Activated CD4-positive, alpha-beta T cell treated with anti-CD3 and anti-CD28 coated beads, Interleukin-2, amount 10 ng/mL, durations not matched to agents 24 days and 14 days (primary cell): Measurements from ENCODE around the gene ABCC12. TPM values are rescaled to one million over a fixed set of nuclear protein-coding genes. Genes with fewer than 3 reads are reported as not detected.
"Not testable (repeated sequence)": the region's sequence is repeated elsewhere in the genome, so short reads cannot be mapped to it uniquely, and the experiment has no call there.

Source experiments
- DNase-seq: peaks from one replicate; pipeline ENCODE4 v3.0.0; 2022
- H3K27ac Mint-ChIP-seq: one replicate; pipeline ENCODE4 v1.8.0; 2022; ENCODE audit warnings: mild to moderate bottlenecking, mixed read lengths
- H3K27me3 Mint-ChIP-seq: one replicate; pipeline ENCODE4 v1.8.0; 2022; ENCODE audit warnings: mixed read lengths
- H3K36me3 Mint-ChIP-seq: one replicate; pipeline ENCODE4 v1.8.0; 2022; ENCODE audit warnings: low read depth, mild to moderate bottlenecking, mixed read lengths
- H3K4me1 Mint-ChIP-seq: one replicate; pipeline ENCODE4 v1.8.0; 2021; ENCODE audit warnings: mixed read lengths
- H3K4me3 Mint-ChIP-seq: one replicate; pipeline ENCODE4 v1.8.0; 2022; ENCODE audit warnings: mild to moderate bottlenecking, moderate library complexity, mixed read lengths
- H3K9me3 Mint-ChIP-seq: one replicate; pipeline ENCODE4 v1.8.0; 2021; ENCODE audit warnings: mixed read lengths
- intact Hi-C: fragments of 100-400 bp; cut with micrococcal nuclease; formaldehyde crosslinking; loops from one replicate; pipeline ENCODE4 v1.15.1; 2023
- total RNA-seq: library from RNA; stranded (reverse); gene quantifications from 2 replicates; pipeline ENCODE4 v1.2.3, GENCODE V29; 2022

Gene ABCC12
- not detected in 2 replicates for total RNA-seq

DNA sequence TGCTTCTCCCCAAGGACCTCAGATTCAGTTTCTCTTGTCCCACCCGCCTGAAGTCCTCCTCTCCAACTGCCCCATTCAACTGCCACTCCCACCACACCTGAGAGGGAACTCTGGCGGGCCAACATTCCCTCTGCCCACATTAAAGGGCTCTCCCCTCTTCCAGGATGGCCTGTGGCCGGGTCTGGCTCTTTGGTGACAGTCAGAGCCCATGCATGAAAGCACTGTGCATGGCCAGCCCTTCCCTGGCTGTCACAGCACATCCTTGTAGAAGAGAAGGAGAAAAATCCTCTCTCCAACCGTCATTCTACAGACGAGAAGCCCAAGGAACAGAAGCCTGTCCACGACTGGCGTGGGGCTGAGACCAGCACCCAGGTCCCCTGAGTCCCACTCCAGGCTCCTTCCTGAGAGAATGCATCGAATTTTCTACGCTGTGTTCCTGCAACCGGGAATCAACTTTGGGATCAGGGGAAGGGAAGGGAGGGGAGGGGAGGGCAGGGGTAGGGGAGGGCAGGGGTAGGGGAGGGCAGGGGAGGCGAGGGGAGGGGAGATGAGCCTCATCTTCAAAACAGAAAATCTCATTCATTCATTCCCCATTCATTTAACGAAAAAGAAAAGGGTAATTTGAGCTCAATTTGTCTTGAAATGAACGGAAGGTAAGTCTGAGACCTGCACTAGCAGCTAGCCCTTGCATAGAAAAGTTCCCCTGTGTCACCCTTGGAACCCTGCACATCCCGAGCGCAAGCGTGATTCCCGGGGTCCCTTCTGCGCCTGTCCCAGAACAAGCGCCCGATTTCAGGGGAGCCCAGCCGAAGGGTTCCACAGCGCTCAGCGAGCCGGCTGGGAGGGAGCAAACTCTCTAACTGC, at the start of gene ABCC12:
Gene ABCC12 (minus strand): TSS at position 68 of the 864 bp plus-strand sequence. CDS start 9,569 bp downstream, outside the sequence.
- H3K36me3 Mint-ChIP-seq, result peaks cover 2% of the 10 kb centered on the region

DNA sequence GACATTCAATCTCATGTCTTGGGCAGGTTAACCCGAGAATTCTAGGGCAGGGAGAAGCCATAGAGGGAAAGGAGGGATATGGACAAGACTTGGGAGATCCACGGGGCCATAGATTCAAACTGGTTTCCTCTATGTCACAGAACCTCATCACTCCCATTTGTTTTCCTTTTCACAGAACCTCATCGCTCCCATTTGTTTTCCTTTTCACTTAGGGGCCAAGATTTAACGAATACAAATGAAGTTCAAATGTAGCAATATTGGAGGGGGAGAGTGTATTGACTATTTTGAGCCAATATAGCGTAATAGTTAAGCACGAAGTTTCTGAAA, 49.0 kb upstream of the ABCC12 start:
- intact Hi-C loops, result no loop called here
- H3K36me3 Mint-ChIP-seq, result no peaks in the 10 kb centered on the region
- no peak for DNase-seq
- no peaks in the 10 kb centered on the region for H3K9me3 Mint-ChIP-seq
- no peaks in the 10 kb centered on the region for H3K4me1 Mint-ChIP-seq
- H3K27me3 Mint-ChIP-seq, result peaks cover 9% of the 10 kb centered on the region
- H3K27ac Mint-ChIP-seq, result no peak overlapping the region
- no peak overlapping the region for H3K4me3 Mint-ChIP-seq

More for the DNA sequence above, at the start of gene ABCC12:
- Mint-ChIP-seq H3K27ac (peak within 1 kb of the TSS; percentile 68), H3K4me3 (peak within 1 kb of the TSS; percentile 32), H3K9me3 (no peaks in the 10 kb centered on the region), H3K4me1 (peaks cover 31% of the 10 kb centered on the region), H3K27me3 (peaks cover 19% of the 10 kb centered on the region)
- no peak for DNase-seq
- intact Hi-C loops, result loop anchor here (2.0 to 5.0 kb wide), 5 partner anchors 54 to 1119 kb away; no protein-coding TSS in a partner anchor

DNA sequence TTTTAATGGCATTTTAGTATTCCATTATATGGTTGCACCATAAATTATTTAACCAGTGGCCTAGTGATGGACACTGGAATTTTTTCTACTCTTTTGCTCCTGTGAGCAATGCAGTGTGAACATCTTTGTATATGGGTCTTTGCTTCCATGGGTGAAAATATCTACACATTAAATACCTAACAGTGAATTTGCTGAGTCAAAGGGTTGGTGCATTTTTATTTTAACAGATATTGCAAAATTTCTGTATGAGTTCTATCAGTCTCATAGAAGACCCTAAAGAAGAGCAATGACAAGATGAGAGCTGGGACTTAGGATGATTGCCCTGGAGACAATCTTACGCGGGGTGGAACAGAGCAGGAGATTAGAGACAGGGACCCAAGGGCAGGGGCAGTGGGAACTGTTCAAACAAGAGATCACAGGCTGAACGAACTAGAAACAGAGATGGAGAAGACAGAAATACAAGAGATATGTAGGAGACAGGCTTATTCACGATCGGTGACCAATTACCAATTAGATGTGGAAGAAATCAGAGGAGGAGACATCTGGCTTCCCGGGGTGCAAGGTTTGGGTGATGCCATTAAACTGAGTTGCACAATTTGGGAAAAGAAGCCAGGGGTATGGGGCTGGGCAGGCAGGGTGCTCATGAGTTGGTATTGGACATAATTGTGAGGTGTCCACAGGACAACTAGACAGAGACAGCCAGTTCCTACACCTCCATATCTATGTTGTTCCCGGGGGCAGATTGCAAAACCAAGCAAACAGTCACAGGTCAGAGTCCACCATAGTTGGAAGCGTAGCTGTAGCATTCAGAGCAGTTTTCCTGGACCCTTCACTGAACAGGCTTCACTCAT, 48.4 kb upstream of the ABCC12 start:
- no peak for DNase-seq
- no peak overlapping the region for H3K4me3 Mint-ChIP-seq
- no peaks in the 10 kb centered on the region for H3K36me3 Mint-ChIP-seq
- peaks cover 9% of the 10 kb centered on the region for H3K27me3 Mint-ChIP-seq
- no peak overlapping the region for H3K27ac Mint-ChIP-seq
- H3K9me3 Mint-ChIP-seq, result no peaks in the 10 kb centered on the region
- no peaks in the 10 kb centered on the region for H3K4me1 Mint-ChIP-seq
- intact Hi-C loops, result no loop called here

DNA sequence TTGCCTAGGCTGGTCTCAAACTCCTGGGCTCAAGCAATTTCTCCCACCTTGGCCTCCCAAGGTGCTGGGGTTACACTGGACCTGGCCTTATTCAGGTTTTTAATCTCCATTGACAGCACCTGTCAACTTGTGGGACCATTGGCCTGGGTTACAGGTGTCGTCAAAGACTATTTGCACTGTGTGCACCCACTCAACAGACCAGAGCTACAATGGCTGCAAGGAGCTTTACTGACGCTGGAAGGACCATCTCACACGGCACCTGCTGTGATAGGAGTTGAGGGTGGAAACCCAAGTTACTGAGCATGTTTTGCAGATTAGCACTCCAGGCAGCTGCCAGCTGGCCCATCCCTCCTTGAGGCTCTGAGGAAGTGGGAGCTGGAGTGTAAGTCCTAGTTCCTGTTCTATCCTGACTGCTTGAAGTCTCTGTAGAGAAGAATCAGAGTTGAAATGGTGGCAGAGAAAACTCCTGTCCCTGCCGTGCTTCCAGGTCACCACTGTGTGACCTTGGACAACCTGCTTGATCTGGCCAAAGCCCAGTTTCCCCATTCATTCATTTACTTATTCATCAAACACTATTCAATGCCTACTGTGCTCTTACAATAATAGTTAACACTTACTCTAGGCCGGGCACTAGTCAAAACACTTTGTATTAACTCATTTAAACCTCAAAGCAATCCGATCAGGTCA, 45.9 kb upstream of the ABCC12 start:
- DNase-seq, result no peak
- Mint-ChIP-seq H3K36me3 (no peaks in the 10 kb centered on the region), H3K4me1 (no peaks in the 10 kb centered on the region), H3K4me3 (no peak overlapping the region), H3K27ac (no peak overlapping the region), H3K27me3 (peaks cover 2% of the 10 kb centered on the region), H3K9me3 (no peaks in the 10 kb centered on the region)
- intact Hi-C loops, result no loop called here

DNA sequence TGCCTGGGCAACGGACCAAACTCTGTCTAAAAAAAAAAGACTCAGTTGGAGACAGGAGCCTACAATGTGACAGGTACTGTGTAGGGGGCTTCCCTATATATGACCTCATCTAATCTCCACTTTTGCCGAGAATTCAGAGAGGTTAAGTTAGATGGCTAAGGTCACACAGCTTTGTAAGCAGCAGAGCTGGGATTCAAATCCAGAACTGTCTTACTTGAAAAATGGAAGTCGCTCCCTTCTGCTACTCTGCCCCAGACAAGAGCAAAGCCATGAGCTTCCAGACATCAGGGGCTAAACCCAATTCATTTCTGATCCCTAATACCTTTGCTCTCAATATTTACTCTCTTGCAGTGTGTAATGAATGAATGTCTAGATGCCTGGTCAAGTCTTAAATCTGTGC, 41.5 kb upstream of the ABCC12 start:
- no peaks in the 10 kb centered on the region for H3K36me3 Mint-ChIP-seq

DNA sequence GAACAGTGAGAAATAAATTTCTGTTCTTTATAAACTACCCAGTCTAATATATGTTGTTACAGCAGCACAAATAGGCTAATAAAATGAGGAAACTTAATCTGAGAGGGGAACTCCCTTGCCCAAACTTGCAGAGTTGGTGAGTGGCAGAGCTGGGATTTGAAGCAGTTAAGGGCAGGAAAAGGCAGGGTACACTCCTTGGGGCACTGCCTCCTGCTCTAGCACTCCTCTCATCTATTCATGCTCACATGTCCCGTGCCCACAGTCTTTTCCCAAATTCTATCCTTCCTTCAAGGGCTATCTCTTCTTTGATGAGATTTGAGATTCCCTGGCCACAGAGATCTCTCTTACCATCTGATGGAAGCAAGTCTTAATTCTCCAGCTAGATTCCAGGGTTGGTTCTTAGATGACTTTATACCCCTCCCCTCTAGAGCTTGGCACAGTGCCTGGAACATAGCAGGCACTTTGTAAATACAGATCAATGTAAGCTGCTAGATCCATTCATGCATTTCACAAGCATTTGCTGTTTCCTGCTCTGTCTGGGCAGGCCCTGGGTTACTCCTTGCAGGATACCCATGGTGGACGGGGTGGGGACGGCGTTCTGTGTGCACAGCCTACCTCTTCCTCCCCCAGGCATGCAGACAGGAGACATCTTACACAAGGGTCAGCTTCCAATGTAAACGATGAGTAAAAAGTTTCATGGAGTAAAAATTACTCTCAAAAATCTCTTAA, 39.2 kb upstream of the ABCC12 start:
- DNase-seq, result no peak
- H3K4me1 Mint-ChIP-seq, result peaks cover under 1% of the 10 kb centered on the region
- intact Hi-C loops, result no loop called here
- H3K4me3 Mint-ChIP-seq, result no peak overlapping the region
- no peaks in the 10 kb centered on the region for H3K36me3 Mint-ChIP-seq
- peaks cover 3% of the 10 kb centered on the region for H3K27me3 Mint-ChIP-seq
- no peak overlapping the region for H3K27ac Mint-ChIP-seq
- no peaks in the 10 kb centered on the region for H3K9me3 Mint-ChIP-seq

More for the DNA sequence above, 41.5 kb upstream of the ABCC12 start:
- intact Hi-C loops, result no loop called here
- Mint-ChIP-seq H3K4me1 (no peaks in the 10 kb centered on the region), H3K27ac (no peak overlapping the region), H3K27me3 (peaks cover 3% of the 10 kb centered on the region), H3K4me3 (no peak overlapping the region), H3K9me3 (no peaks in the 10 kb centered on the region)
- no peak for DNase-seq

DNA sequence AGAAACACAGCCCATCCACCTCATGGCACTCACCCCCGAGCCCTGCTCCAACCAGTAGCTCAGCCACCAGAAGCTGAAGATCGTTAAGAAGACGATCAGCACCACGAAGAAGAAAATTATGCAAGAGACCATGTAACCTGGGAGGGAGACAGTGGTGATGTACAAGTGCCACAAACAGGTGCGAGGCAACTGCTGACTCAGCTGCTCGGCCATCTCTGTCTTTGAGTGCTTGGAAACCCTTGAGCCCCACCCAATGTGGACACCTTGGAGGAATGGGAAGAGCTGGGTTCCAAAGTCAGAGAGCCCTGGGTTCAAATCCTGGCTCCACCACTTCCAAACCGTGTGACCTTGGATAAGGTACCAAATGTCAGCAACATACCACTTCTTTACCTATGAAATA, 38.1 kb upstream of the ABCC12 start:
- Mint-ChIP-seq H3K4me1 (peaks cover 5% of the 10 kb centered on the region), H3K36me3 (no peaks in the 10 kb centered on the region), H3K27ac (no peak overlapping the region), H3K4me3 (no peak overlapping the region), H3K9me3 (no peaks in the 10 kb centered on the region), H3K27me3 (peaks cover 3% of the 10 kb centered on the region)
- no peak for DNase-seq
- intact Hi-C loops, result no loop called here

DNA sequence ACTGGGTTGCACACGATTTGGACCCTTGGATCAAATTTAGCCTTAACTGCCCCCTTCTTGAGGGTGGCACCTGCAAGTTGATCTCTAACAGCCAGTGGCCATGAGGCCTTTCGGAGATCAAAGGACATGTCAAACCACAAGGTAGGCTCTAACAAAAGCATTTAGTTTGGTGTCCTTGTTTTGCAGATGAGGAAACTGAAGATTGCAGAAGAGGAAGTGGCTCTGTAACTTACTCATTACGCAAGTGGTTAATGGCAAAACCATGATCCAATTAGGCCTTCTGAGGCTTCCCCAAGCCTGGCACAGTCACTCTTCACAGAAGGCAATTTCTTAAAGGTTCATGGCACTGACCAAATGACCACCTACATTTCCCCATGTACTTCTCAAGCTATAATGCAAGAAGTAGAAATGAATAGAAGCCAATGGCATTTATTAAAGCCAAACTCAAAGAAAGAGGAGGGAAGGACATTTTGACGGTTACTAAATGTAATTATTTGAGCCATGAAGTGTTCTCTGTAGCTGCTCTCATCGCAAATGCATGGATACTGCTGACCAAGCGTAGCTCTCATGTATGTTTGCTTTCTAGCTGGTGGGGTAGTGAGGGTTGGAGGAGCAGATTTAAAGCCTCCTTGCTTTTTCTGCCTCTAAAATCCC, 32.8 kb upstream of the ABCC12 start:
- no peak for DNase-seq
- Mint-ChIP-seq H3K36me3 (no peaks in the 10 kb centered on the region), H3K4me3 (no peak overlapping the region), H3K4me1 (peaks cover 12% of the 10 kb centered on the region), H3K9me3 (no peaks in the 10 kb centered on the region), H3K27me3 (peaks cover 7% of the 10 kb centered on the region), H3K27ac (no peak overlapping the region)
- intact Hi-C loops, result no loop called here

DNA sequence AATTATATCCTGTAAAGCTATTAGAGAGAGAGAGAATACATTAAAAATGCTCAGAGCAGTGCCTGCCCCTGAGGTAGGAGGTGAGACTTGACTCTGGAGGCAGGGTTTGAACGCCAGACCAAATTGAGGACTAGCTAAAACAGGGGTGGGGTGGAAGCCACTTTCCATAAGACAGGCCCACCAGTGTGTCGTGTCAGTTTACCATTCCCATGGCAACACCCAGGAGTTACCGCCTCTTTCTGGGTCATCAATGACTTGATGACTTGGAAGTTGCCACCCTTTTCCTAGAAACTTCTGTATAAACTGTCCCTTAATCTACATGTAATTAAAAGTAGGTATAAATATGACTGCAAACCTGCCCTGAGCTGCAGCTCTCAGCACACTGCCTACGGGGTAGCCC, 32.0 kb upstream of the ABCC12 start:
- Mint-ChIP-seq H3K27me3 (peaks cover 7% of the 10 kb centered on the region), H3K27ac (no peak overlapping the region), H3K4me3 (no peak overlapping the region), H3K9me3 (no peaks in the 10 kb centered on the region), H3K36me3 (no peaks in the 10 kb centered on the region), H3K4me1 (peaks cover 12% of the 10 kb centered on the region)
- DNase-seq, result no peak
- intact Hi-C loops, result no loop called here

DNA sequence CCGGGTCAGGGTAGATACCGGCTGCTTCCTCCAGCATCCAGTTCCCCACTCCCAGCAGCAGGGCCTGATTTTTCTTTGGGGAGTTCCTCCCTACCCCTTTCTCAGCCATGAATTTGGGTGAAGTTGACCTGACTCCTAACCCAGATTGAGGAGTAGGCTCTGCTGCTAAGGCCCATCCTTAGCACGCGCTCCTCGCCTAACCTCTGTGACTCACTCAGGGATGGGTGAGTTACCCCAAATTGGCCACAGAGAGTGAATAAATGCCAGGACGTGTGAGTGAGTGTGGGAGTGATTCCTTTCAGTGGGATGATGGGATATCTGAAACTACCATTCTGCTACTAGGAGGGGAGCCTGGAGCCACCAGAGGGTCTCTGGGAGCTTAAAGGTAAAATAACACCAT, 28.9 kb upstream of the ABCC12 start:
- peaks cover 5% of the 10 kb centered on the region for H3K27me3 Mint-ChIP-seq
- H3K4me3 Mint-ChIP-seq, result no peak overlapping the region
- H3K9me3 Mint-ChIP-seq, result no peaks in the 10 kb centered on the region
- peaks cover 11% of the 10 kb centered on the region for H3K4me1 Mint-ChIP-seq
- DNase-seq, result no peak
- H3K36me3 Mint-ChIP-seq, result no peaks in the 10 kb centered on the region
- intact Hi-C loops, result no loop called here
- no peak overlapping the region for H3K27ac Mint-ChIP-seq

DNA sequence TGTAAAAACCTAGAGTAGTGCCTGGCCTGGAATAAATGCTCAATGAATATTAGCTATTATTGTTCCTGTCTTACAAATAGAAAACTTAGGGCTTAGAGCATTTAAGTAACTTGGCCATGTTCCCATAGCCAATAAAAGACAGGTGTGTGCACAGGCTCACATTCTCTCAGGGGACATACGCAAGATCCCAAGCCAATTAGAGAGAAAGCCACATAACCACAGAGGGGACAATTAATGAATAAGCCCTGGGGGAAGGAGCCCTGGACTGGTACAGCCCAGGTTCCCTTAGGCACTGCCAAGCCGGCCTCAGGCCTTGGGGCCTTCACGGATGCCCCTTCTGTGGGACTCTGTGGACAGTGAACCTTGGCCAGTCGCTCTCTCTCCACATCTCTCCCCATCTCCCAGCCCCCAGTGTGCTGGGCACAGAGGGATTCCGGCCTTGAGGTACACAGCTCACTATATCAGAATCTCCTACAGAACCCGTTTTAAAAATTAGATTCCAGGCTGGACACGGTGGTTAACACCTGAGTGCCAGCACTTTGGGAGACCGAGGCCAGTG, 27.3 kb upstream of the ABCC12 start:
- no peaks in the 10 kb centered on the region for H3K36me3 Mint-ChIP-seq
- no peak overlapping the region for H3K27ac Mint-ChIP-seq
- intact Hi-C loops, result no loop called here
- no peak for DNase-seq
- H3K4me3 Mint-ChIP-seq, result no peak overlapping the region
- peaks cover 5% of the 10 kb centered on the region for H3K27me3 Mint-ChIP-seq
- H3K4me1 Mint-ChIP-seq, result no peaks in the 10 kb centered on the region
- no peaks in the 10 kb centered on the region for H3K9me3 Mint-ChIP-seq

DNA sequence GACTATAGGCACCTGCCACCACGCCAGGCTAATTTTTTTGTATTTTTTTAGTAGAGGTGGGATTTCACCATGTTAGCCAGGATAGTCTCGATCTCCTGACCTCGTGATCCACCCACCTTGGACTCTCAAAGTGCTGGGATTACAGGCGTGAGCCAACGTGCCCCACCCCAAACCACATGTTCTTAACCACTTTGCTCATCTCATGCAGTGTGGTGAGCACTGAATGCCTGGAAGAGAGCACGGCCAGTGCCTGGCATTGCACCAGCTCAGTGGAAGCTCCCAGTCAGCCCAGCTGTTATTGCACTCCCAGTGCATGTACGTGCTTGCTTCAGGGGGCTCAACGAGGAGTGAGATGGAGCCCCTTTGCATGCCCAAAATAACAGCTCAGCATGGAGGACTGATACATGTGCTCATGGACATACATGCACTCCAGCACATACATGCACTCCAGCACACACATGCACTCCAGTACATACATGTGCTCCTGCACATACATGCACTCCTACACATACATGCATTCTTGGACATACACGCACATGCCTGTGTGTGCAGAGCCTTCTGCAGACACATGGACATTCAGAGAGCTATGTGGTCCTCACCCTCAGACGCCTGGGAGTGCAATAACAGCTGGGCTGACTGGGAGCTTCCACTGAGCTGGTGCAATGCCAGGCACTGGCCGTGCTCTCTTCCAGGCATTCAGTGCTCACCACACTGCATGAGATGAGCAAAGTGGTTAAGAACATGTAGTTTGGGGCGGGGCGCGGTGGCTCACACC, 26.1 kb upstream of the ABCC12 start:
- H3K9me3 Mint-ChIP-seq, H3K27ac Mint-ChIP-seq, intact Hi-C loops, H3K4me3 Mint-ChIP-seq, H3K4me1 Mint-ChIP-seq, DNase-seq, H3K36me3 Mint-ChIP-seq, H3K27me3 Mint-ChIP-seq: not testable (repeated sequence)
